Superior temporal gyrus (tissue), 1 donor: ENCODE data around the gene PLEKHA7.
"Not testable (repeated sequence)": the region's sequence is repeated elsewhere in the genome, so short reads cannot be mapped to it uniquely, and the experiment has no call there.

Experiments
- DNase-seq: peaks from one replicate; pipeline ENCODE4 v3.0.0-alpha.2; 2016; ENCODE audit errors: extremely low spot score

The PLEKHA7 gene

DNA sequence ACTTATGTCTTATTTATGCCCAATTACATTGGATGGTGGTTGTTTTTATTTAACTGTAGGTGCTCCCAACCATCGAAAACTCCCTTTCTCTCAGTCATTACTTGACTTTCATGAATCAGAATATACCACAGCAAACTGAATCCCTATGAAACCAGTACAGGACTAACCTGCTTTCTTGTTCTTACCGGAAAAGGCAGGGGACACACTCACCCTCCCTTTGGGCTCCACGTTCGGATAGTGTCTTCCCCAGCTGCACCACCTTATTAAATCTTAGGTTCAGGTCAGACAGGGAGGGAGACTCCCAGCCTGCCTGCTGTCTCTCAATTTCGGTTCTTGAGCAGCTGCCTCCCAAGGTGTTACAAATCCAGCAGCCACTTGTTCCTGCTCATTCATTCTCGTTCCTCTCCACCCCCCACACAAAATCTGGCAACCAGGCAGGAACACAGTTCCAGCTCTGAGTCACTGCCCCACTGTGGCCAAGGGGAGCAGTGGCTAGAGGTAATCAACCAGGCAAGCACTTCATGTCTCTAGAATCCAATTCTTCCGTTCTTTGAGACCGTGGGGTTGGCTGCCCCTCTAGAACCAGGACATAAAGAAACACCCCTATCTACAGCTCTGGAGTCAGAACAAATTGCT is 133.0 kb downstream of the PLEKHA7 start:
- DNase-seq = no peak

- no peak for DNase-seq
Observed at GRCh38 chr11:16880184-16880801, 133.9 kb downstream of the PLEKHA7 start.

DNA sequence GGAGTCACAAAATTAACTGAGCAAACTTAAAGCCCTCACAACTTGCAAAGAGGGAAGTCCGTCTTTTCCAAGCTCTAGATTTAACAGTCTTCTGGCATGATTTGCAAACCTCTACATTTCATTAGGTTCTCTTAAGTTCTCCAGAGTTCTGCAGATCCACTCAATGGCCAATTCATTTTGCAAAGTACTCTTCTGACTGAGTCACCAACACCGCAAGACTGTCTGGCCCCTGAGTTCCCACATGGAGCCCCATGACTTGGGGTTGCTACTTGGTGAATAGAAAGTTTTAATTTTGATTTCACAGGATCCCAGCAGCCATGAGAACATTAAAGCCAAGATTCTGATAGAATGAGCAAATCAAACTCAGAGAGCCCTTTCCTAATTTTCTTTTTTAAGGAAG is 134.5 kb downstream of the PLEKHA7 start:
- no peak for DNase-seq

DNA sequence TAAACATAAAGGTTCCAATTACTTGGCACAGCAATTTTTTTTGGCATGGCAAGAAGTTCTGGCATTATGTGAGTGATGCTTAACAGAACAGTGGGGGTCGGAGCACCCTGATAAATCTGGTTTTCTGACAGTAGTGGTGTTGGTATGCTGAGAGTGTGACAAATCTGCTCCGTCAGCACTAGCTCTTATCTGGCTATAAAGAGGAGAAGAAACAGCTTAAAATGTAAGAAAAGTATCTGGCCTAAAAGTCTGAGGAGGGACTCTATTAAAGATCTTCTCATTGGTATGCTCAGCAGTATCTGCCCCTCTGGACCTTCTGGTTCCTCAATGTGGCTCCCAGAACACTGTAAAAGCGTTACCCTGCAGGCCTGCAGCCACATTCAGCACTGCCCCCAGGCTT is 137.4 kb downstream of the PLEKHA7 start:
- DNase-seq = no peak

DNA sequence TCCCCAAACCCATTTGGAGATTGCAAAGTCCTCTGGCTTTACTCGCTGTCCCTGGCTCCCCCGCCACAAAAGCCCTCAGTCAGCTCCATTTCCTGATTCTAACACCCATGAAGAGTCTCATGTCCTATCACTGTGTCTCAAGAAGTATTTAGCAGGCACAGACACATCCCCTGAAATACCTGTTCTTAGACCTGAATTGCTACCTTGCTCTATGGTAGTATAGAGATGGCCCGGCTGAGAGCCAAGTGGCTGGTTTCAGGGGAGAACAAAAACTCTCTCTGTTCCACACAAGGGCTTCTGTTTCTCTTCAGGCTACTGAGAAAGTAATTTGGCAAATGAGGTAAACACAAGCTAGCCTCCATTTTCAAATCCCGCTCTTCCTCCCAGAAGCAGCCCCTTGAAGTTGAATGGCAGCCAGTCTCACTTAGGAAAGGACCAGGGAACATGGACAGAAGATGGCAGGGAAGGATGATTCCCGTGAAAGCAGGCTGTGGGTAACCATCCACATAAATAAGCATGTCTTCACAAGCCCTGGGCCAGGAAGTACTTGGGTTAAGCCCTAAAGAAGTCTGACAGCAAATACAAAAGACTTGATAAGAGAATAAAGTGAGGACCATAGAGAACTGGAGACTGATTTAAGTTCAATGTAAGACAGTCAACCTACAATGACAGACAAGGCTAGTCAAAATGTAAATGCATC is 138.0 kb downstream of the PLEKHA7 start:
- no peak for DNase-seq

- no peak for DNase-seq
Observed at GRCh38 chr11:16874275-16874975, 139.8 kb downstream of the PLEKHA7 start.

DNA sequence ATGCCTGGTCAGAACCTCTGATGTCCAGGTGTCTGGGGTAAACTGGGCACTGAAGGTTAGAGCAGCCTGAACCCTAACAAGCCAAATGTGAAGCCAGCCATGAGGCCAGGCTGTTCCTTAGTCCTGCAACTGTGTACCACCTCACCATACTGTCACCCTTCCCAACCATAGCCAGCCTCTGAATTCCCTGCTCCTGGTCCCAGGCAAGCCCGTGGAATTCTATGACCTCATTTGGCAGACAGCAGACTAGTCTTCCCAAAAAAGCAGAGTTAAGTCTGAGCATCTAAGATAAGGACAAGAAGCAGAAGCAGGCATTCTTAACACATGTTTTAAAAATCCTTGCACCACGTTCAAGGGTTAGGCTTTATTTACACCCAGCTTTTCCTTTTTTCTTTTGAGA is 140.9 kb downstream of the PLEKHA7 start:
- DNase-seq = no peak

GRCh38 chr11:16871368-16871767 is 142.8 kb downstream of the PLEKHA7 start:
- no peak for DNase-seq

GRCh38 chr11:16867097-16867496 is 147.1 kb downstream of the PLEKHA7 start:
- DNase-seq = no peak

GRCh38 chr11:16864428-16864827 is 149.8 kb downstream of the PLEKHA7 start:
- DNase-seq = not testable (repeated sequence)

DNA sequence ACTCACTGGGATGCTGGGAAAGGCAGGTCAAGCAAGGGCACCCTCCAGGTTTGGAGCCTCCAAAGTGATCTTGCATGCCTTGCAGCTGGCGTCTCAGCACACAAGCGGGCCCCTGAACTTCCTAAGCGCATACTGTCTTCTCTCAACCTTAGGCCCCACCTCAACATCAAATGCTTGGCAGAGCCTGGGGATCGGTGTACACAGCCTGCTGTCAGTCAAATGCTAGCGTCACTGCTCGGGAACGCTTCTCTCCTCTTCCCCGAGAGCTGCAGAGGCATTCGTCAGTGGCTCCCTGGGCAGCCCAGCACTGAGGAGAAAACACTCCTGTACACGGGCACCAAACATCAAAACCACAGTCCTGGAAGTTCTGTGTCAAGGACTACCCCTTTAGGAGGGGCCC is 150.8 kb downstream of the PLEKHA7 start:
- DNase-seq = no peak

GRCh38 chr11:16862726-16863125 is 151.5 kb downstream of the PLEKHA7 start:
- no peak for DNase-seq

DNA sequence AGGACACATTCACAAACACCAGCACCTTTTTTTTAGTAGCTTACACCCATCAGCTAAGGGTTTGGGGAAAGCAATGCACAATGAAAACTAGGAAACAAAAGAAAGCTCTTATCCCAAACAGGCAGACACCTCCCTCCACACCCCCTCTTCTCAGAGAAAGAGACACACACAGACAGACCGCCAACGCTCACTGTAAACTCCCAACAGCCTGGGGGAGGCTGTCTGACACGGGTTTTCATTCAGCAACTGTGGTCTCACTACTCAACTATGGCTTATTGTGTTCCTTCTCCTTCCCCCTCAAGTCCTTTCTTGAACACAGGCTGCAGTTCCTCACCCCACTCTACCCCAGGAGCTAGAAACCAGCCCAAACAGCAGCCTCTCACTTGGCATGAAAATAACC is 152.4 kb downstream of the PLEKHA7 start:
- DNase-seq = no peak

GRCh38 chr11:16860617-16861016 is 153.6 kb downstream of the PLEKHA7 start:
- DNase-seq = no peak

- no peak for DNase-seq
Observed at GRCh38 chr11:16859651-16860050, 154.6 kb downstream of the PLEKHA7 start.

DNA sequence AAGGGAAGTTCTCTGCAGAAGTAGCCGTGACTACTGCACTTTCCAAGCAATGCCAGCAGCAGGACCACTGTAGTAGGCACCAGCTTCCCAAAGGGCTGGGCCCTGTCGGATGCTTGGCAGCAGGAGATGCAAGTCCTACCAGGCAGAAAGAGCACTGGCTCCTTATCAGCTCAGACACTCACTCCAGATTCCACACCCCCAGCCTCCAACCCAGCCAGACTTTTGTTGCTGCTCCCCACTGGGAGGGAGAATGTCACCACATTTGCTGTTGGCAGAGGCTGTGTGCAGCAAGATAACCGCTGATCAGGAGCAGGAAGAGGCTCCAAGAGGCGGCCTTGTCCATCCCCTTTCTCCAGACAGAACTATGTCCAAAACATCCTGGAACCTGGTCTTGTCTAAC is 157.0 kb downstream of the PLEKHA7 start:
- no peak for DNase-seq

DNA sequence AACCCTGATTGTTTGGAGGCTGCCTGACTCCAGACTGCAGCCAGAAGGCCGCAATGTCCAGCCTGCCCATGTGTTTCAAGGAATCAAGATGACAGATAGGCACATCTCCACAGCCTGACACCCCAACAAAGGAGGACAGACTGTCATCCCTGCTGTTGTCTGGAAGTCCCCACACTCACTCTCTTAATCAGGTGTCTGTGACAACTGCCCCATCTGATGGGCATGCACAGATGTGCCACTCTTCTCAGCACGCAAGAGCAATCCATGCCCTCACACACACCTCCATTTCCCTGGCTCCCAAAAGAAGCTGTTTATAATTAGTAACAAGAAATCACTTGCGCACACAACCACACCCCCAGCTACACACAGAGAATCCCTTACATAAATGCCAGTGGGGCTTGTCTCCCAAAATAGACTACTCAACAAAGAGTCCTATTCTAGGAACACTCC is 158.2 kb downstream of the PLEKHA7 start:
- DNase-seq = no peak

DNA sequence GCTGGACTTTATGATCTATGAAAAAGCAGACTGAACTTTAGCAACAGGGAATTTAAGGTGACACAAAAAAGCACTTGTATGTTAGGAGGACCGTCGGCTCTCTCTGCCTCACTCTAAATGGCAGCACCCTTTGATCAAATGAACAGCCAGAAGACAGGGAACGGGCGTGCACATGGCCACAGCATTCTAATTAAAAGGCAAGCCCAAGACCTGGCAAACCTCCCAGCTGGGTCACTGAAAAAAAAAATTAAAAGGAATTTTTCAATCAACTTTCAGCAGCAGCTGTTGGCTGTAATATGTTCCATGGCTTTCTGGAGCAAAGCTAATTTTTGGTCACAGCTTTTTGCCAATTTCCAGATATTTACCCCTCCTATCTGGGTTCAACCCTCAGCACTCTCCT is 159.2 kb downstream of the PLEKHA7 start:
- no peak for DNase-seq

DNA sequence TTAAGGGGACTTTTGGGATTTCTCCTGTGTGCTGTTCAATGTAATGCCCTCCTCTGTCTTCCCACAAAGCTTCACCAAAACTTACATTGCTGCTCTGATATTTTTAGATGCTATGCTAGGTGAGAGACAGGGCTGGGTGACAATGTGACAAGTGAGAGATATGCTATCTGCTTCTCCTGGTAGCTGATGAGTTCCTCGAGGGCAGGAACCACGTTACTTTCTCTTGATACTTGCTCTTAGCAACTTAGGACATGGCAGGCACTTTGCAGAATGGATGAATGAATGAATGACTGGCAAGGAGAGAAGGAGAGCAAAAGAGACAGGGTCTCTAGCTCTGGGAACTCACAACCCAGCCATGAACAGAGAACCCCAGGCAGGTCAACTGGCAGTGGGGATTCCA is 160.4 kb downstream of the PLEKHA7 start:
- DNase-seq = no peak

DNA sequence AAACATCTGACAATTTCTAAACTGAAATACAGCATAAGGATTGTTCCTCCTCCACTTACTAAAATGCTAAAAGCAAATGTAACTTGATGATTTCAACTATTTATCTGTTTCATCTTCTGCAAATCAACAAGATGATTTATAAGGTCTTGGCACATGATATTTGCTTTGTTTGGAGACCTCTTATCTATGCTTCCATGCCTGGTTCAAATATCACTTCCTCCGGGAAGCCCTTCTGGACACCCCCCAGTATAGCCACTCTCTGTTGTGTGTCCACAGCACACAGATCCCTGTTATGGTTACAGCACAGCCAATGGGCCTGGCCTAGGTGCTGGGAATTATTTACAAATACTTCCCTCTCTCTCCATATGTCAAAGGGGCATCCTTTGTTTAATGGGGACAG is 160.9 kb downstream of the PLEKHA7 start:
- DNase-seq = no peak

- DNase-seq = no peak
Observed at GRCh38 chr11:16846305-16846704, 167.9 kb downstream of the PLEKHA7 start.

- no peak for DNase-seq
Observed at GRCh38 chr11:16844268-16844771, 169.9 kb downstream of the PLEKHA7 start.
